ENCODE measurements around the gene MPPED2. TPM values are rescaled to one million over a fixed set of nuclear protein-coding genes. Genes with fewer than 3 reads are reported as not detected.

The MPPED2 gene
- polyA plus RNA-seq, 6 donors from 2014 or later = 0.47 to 3.1 (median 2.5) TPM

DNA sequence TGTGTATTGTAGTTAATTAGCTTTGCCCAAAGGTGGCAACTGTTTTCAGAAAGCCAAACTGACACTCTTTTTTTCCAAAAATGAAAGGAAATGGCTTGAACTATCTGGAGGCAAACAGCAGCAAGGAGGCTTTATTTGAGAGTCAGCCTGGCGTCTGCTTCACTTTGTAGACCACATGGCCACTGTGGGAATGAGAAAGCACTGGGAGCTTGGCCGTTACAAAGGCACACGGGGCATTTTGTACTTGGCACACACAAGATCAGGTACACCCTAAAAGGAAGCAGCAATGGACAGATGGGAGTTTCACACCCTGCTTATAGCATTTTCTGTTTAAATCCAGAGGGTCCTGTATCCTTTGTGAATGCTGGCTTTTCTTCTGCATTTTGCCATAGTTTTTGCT, 126.3 kb downstream of the MPPED2 start:
- no peak overlapping the region for H3K4me3 Mint-ChIP-seq

GRCh38 chr11:30459306-30459705, 126.8 kb downstream of the MPPED2 start:
- Mint-ChIP-seq H3K4me3 (no peak overlapping the region), H3K27ac (no peak overlapping the region), H3K36me3 (no peaks in the 10 kb centered on the region), H3K27me3 (no peaks in the 10 kb centered on the region), H3K4me1 (no peaks in the 10 kb centered on the region), H3K9me3 (no peaks in the 10 kb centered on the region)
- no peak for ATAC-seq (ENCODE audit: low read depth in 2 of 2)
- DNase-seq = no peak

More for the DNA sequence above, 126.3 kb downstream of the MPPED2 start:
- Mint-ChIP-seq H3K4me1 (no peaks in the 10 kb centered on the region), H3K27ac (peak overlapping the region in 1 of 6 donors; percentile 69), H3K27me3 (no peaks in the 10 kb centered on the region), H3K36me3 (no peaks in the 10 kb centered on the region), H3K9me3 (no peaks in the 10 kb centered on the region)
- DNase-seq (no peak), ATAC-seq (ENCODE audit: low read depth in 2 of 2) (no peak)

- Mint-ChIP-seq H3K4me1 (no peaks in the 10 kb centered on the region), H3K4me3 (no peak overlapping the region)
- no peak for ATAC-seq (ENCODE audit: low read depth in 2 of 2)
These were observed 127.6 kb downstream of the MPPED2 start for GRCh38 chr11:30458541-30458940.

GRCh38 chr11:30457087-30457486, 129.1 kb downstream of the MPPED2 start:
- Mint-ChIP-seq H3K36me3 (no peaks in the 10 kb centered on the region), H3K27ac (no peak overlapping the region), H3K4me1 (no peaks in the 10 kb centered on the region), H3K9me3 (no peaks in the 10 kb centered on the region), H3K27me3 (no peaks in the 10 kb centered on the region), H3K4me3 (no peak overlapping the region)
- no peak for ATAC-seq (ENCODE audit: low read depth in 2 of 2)
- DNase-seq = no peak

More at GRCh38 chr11:30458541-30458940, 127.6 kb downstream of the MPPED2 start:
- Mint-ChIP-seq H3K27ac (no peak overlapping the region), H3K9me3 (no peaks in the 10 kb centered on the region), H3K27me3 (no peaks in the 10 kb centered on the region), H3K36me3 (no peaks in the 10 kb centered on the region)
- DNase-seq = no peak

DNA sequence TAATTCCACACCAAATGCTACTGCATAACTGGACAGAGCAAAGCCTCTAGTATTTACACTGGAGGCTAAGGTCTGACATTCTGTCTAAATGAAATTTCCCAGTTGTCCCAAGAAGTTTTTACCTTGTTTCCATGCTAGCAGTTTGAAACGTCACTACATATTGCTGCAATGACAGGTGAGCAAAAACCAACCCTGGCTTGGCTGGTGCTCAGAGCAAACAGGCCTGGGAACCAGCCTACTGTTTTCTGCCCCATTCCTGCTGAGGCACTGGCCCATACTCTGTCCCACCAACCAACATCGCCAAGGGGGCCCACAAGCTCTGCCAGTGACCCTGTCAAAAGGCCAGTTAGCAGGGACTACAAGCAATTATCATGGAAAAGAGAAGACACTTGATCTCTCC, 131.1 kb downstream of the MPPED2 start:
- Mint-ChIP-seq H3K27me3 (no peaks in the 10 kb centered on the region), H3K4me3 (no peak overlapping the region), H3K4me1 (no peaks in the 10 kb centered on the region), H3K27ac (no peak overlapping the region), H3K36me3 (no peaks in the 10 kb centered on the region), H3K9me3 (no peaks in the 10 kb centered on the region)
- ATAC-seq (ENCODE audit: low read depth in 2 of 2) (no peak), DNase-seq (no peak)

GRCh38 chr11:30454541-30454940, 131.6 kb downstream of the MPPED2 start:
- H3K36me3 Mint-ChIP-seq = no peaks in the 10 kb centered on the region
- DNase-seq (no peak), ATAC-seq (ENCODE audit: low read depth in 2 of 2) (no peak)
- H3K27me3 Mint-ChIP-seq = no peaks in the 10 kb centered on the region
- no peak overlapping the region for H3K4me3 Mint-ChIP-seq
- H3K4me1 Mint-ChIP-seq = no peaks in the 10 kb centered on the region
- no peak overlapping the region for H3K27ac Mint-ChIP-seq
- H3K9me3 Mint-ChIP-seq = no peaks in the 10 kb centered on the region

GRCh38 chr11:30454111-30454510, 132.0 kb downstream of the MPPED2 start:
- Mint-ChIP-seq H3K36me3 (no peaks in the 10 kb centered on the region), H3K27me3 (no peaks in the 10 kb centered on the region), H3K27ac (no peak overlapping the region), H3K4me3 (no peak overlapping the region), H3K4me1 (no peaks in the 10 kb centered on the region), H3K9me3 (no peaks in the 10 kb centered on the region)
- ATAC-seq (ENCODE audit: low read depth in 2 of 2) (no peak), DNase-seq (no peak)

DNA sequence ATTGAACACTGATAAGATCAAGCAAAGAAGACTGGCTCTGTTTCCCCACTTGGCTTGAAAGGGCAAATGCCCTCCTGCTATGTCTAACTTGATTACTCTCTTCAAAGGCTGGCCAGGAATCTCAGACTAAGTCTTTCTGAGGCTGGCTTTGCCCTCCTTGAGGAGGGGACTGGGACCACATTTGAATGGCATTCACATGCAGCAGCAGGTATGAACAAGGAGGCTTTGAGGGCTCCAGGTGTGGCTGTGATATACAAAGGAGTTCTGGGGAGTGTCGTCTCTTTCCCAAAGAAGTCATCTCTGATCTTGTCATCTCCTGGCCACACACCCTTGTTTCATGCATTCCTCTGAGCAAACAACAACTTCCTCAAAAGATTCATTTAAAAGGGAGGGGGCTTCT, 132.4 kb downstream of the MPPED2 start:
- ATAC-seq (ENCODE audit: low read depth in 2 of 2) (no peak), DNase-seq (no peak)
- Mint-ChIP-seq H3K27ac (no peak overlapping the region), H3K4me3 (no peak overlapping the region), H3K27me3 (no peaks in the 10 kb centered on the region), H3K9me3 (no peaks in the 10 kb centered on the region), H3K36me3 (no peaks in the 10 kb centered on the region), H3K4me1 (no peaks in the 10 kb centered on the region)

- Mint-ChIP-seq H3K9me3 (no peaks in the 10 kb centered on the region), H3K27me3 (no peaks in the 10 kb centered on the region), H3K4me1 (no peaks in the 10 kb centered on the region), H3K4me3 (no peak overlapping the region), H3K27ac (no peak overlapping the region), H3K36me3 (no peaks in the 10 kb centered on the region)
- DNase-seq (no peak), ATAC-seq (ENCODE audit: low read depth in 2 of 2) (no peak)
These were observed 133.3 kb downstream of the MPPED2 start for GRCh38 chr11:30452842-30453241.

GRCh38 chr11:30452114-30452513, 134.0 kb downstream of the MPPED2 start:
- ATAC-seq (ENCODE audit: low read depth in 2 of 2) (no peak), DNase-seq (no peak)
- no peak overlapping the region for H3K4me3 Mint-ChIP-seq
- no peaks in the 10 kb centered on the region for H3K9me3 Mint-ChIP-seq
- H3K27ac Mint-ChIP-seq = no peak overlapping the region
- no peaks in the 10 kb centered on the region for H3K27me3 Mint-ChIP-seq
- H3K4me1 Mint-ChIP-seq = no peaks in the 10 kb centered on the region
- no peaks in the 10 kb centered on the region for H3K36me3 Mint-ChIP-seq

DNA sequence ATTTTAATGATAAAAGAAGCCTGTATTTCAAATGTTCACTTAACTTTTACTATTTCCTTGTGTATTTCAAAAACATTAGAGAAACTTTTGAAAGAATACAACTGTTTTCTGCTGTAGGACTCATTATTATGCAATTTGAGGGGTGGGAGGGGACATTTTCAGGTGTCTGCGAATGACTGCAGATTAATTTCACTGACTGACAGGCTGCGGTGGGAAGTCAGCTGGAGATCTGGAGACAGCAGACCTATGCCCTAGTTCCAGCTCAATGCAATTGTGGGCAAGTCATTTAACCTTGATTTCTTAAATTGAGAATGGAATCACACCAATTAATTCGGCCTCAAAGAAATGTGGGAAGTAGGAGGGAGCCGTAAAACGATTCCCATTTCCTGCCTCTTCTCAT, 134.5 kb downstream of the MPPED2 start:
- H3K27ac Mint-ChIP-seq = no peak overlapping the region
- H3K9me3 Mint-ChIP-seq = no peaks in the 10 kb centered on the region
- no peak for DNase-seq
- ATAC-seq (ENCODE audit: low read depth in 2 of 2) = no peak
- H3K36me3 Mint-ChIP-seq = no peaks in the 10 kb centered on the region
- no peaks in the 10 kb centered on the region for H3K4me1 Mint-ChIP-seq
- no peaks in the 10 kb centered on the region for H3K27me3 Mint-ChIP-seq
- H3K4me3 Mint-ChIP-seq = no peak overlapping the region

GRCh38 chr11:30451167-30451566, 135.0 kb downstream of the MPPED2 start:
- DNase-seq (no peak), ATAC-seq (ENCODE audit: low read depth in 2 of 2) (no peak)
- Mint-ChIP-seq H3K27ac (no peak overlapping the region), H3K36me3 (no peaks in the 10 kb centered on the region), H3K4me1 (no peaks in the 10 kb centered on the region), H3K27me3 (no peaks in the 10 kb centered on the region), H3K9me3 (no peaks in the 10 kb centered on the region), H3K4me3 (peak overlapping the region in 1 of 8 donors; percentile 22)

DNA sequence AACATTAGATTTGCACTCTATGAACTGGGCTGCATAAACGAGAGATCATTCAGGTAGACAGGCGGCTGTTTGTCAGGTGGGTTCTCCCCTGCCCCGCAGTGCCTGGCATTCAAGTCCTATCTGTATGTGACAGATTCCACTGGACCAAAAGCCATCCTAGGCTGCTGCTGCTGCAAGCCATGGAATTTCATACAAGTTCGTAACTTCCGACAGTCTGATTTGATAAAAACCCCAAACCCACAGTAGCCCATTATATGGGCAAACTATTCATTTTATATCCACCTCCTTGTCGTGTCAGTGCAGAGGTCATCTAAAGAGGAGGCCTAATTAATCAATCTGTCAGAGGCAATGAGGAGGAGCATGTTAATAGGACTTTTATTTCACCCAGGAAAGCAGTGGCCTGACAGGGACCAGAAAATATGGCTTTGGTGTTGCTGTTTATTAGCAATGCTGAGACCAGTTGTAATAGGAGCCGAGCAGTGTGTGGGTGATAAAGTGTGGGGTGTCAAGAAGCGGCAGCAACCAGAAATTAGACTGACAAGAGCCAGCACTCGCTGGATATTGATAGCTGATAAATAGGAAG, 139.0 kb downstream of the MPPED2 start:
- Mint-ChIP-seq H3K9me3 (no peaks in the 10 kb centered on the region), H3K4me1 (no peaks in the 10 kb centered on the region), H3K27me3 (no peaks in the 10 kb centered on the region), H3K4me3 (no peak overlapping the region), H3K36me3 (no peaks in the 10 kb centered on the region), H3K27ac (no peak overlapping the region)
- no peak for ATAC-seq (ENCODE audit: low read depth in 2 of 2)
- DNase-seq = no peak

DNA sequence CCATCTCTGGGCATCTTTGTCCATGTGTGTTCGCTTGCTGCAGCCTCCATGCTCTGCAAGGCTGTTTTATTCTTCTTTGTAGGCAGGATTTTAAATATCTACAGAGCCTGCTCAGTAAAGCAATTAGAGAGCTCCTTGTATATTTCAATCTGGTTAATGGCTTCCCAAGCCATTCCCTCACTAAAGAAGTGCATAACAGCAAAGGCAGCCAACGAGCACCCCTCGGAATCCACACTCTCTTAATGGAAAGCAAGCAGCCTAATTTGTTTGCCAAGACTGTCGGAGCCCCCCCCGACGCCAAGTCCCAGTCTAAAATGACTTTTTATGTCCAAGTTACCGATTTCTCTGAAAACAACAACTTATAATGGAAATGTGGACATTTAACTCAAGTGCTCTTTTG, 139.6 kb downstream of the MPPED2 start:
- no peaks in the 10 kb centered on the region for H3K9me3 Mint-ChIP-seq
- no peaks in the 10 kb centered on the region for H3K4me1 Mint-ChIP-seq
- H3K4me3 Mint-ChIP-seq = no peak overlapping the region

GRCh38 chr11:30445056-30445455, 141.1 kb downstream of the MPPED2 start:
- H3K4me3 Mint-ChIP-seq = no peak overlapping the region
- DNase-seq (no peak), ATAC-seq (ENCODE audit: low read depth in 2 of 2) (no peak)
- no peaks in the 10 kb centered on the region for H3K9me3 Mint-ChIP-seq
- no peaks in the 10 kb centered on the region for H3K36me3 Mint-ChIP-seq
- H3K4me1 Mint-ChIP-seq = no peaks in the 10 kb centered on the region
- no peaks in the 10 kb centered on the region for H3K27me3 Mint-ChIP-seq
- no peak overlapping the region for H3K27ac Mint-ChIP-seq

More for the DNA sequence above, 139.6 kb downstream of the MPPED2 start:
- ATAC-seq (ENCODE audit: low read depth in 2 of 2) (no peak), DNase-seq (no peak)
- no peaks in the 10 kb centered on the region for H3K27me3 Mint-ChIP-seq
- H3K36me3 Mint-ChIP-seq = no peaks in the 10 kb centered on the region
- H3K27ac Mint-ChIP-seq = no peak overlapping the region

Data from naive B cell (primary cell).